Measurements from ENCODE around the gene ZNF678. TPM values are rescaled to one million over a fixed set of nuclear protein-coding genes. Genes with fewer than 3 reads are reported as not detected.

Gene ZNF678
- total RNA-seq, 1 experiment from 2014 or later = 4.1 TPM

- Histone ChIP-seq H3F3A (ENCODE audit: insufficient read depth, low read depth) (no peaks in the 10 kb centered on the region), H3K9me2 (ENCODE audit: insufficient read depth) (no peaks in the 10 kb centered on the region), H3K27me3 (ENCODE audit: insufficient read depth, low read depth) (no peaks in the 10 kb centered on the region), H3K4me3 (no peak overlapping the region), H3K36me3 (ENCODE audit: low read depth) (no peaks in the 10 kb centered on the region), H2AFZ (no peak overlapping the region), H4K20me1 (ENCODE audit: insufficient read depth) (no peaks in the 10 kb centered on the region), H3K9me3 (ENCODE audit: insufficient read depth, low read depth) (no peaks in the 10 kb centered on the region), H3K4me1 (replicated peaks; ENCODE audit: insufficient read depth) (no peaks in the 10 kb centered on the region), H3K27ac (no peak overlapping the region), H3K79me2 (ENCODE audit: low read depth) (no peaks in the 10 kb centered on the region), H3K4me2 (no peak overlapping the region)
- DNase-seq = no peak
- intact Hi-C loops (cut with micrococcal nuclease; ENCODE audit: unreplicated experiment) = no loop called here
- ChIA-PET CTCF (interaction anchor here (0.5 kb wide), 1 partner anchor 78 kb away, joined by 4 read pairs; no protein-coding TSS in a partner anchor), POLR2A (ENCODE audit: unreplicated experiment) (no interaction called here)
- TF ChIP-seq EZH2 (IDR thresholded peaks at IDR 0.05; ENCODE audit: low read depth) (no peak), CTCF (conservative IDR thresholded peaks at IDR 0.05) (no peak)
- TSS peak; percentile 33 for BruUV-seq (replicated peaks)
These were observed 22.2 kb upstream of the ZNF678 start for GRCh38 chr1:227541129-227541528.

- TF ChIP-seq CTCF (conservative IDR thresholded peaks at IDR 0.05) (no peak), EZH2 (IDR thresholded peaks at IDR 0.05; ENCODE audit: low read depth) (no peak)
- BruUV-seq (replicated peaks) = no TSS peak
- Histone ChIP-seq H2AFZ (no peak overlapping the region; the same call in 1 of the 2 replicates), H3K4me3 (peak overlapping the region; percentile 54; the same call in 1 of the 2 replicates), H3K4me2 (no peak overlapping the region), H3K9me3 (ENCODE audit: insufficient read depth, low read depth) (no peaks in the 10 kb centered on the region), H3K79me2 (ENCODE audit: low read depth) (no peaks in the 10 kb centered on the region), H3K4me1 (replicated peaks; ENCODE audit: insufficient read depth) (no peaks in the 10 kb centered on the region), H3K9me2 (ENCODE audit: insufficient read depth) (no peaks in the 10 kb centered on the region), H3K27ac (no peak overlapping the region), H3K27me3 (ENCODE audit: insufficient read depth, low read depth) (no peaks in the 10 kb centered on the region), H3K36me3 (ENCODE audit: low read depth) (no peaks in the 10 kb centered on the region), H4K20me1 (ENCODE audit: insufficient read depth) (no peaks in the 10 kb centered on the region), H3F3A (ENCODE audit: insufficient read depth, low read depth) (no peaks in the 10 kb centered on the region)
- intact Hi-C loops (cut with micrococcal nuclease; ENCODE audit: unreplicated experiment) = loop anchor here (2.0 kb wide), 1 partner anchor 21 kb away; the partner anchor contains the start of gene ZNF678
- no peak for DNase-seq
- ChIA-PET POLR2A (ENCODE audit: unreplicated experiment) (no interaction called here), CTCF (interaction anchor here (0.5 kb wide), 1 partner anchor 79 kb away, joined by 4 read pairs; no protein-coding TSS in a partner anchor)
These were observed 21.6 kb upstream of the ZNF678 start for GRCh38 chr1:227541796-227542152.

- DNase-seq = peak; percentile 40 to 90
- Histone ChIP-seq H3K27ac (no peak overlapping the region), H3K9me2 (ENCODE audit: insufficient read depth) (no peaks in the 10 kb centered on the region), H3K4me3 (peak overlapping the region; percentile 54; the same call in 1 of the 2 replicates), H3K79me2 (ENCODE audit: low read depth) (no peaks in the 10 kb centered on the region), H3K4me1 (replicated peaks; ENCODE audit: insufficient read depth) (no peaks in the 10 kb centered on the region), H3F3A (ENCODE audit: insufficient read depth, low read depth) (no peaks in the 10 kb centered on the region), H3K4me2 (peak overlapping the region; percentile 82), H3K9me3 (ENCODE audit: insufficient read depth, low read depth) (no peaks in the 10 kb centered on the region), H2AFZ (peak overlapping the region; percentile 67), H3K27me3 (ENCODE audit: insufficient read depth, low read depth) (no peaks in the 10 kb centered on the region), H3K36me3 (ENCODE audit: low read depth) (no peaks in the 10 kb centered on the region), H4K20me1 (ENCODE audit: insufficient read depth) (no peaks in the 10 kb centered on the region)
- BruUV-seq (replicated peaks) = no TSS peak
- POLR2A ChIA-PET (ENCODE audit: unreplicated experiment) = interaction anchor here (0.7 kb wide), 1 partner anchor 23 kb away, joined by 5 read pairs; no protein-coding TSS in a partner anchor
- CTCF ChIA-PET = interaction anchor here (0.6 to 0.9 kb wide), 5 partner anchors 22 to 1543 kb away, joined by 3 to 4 read pairs (median 3); no protein-coding TSS in a partner anchor
- TF ChIP-seq CTCF (conservative IDR thresholded peaks at IDR 0.05) (peak; percentile 82), EZH2 (IDR thresholded peaks at IDR 0.05; ENCODE audit: low read depth) (no peak)
- intact Hi-C loops (cut with micrococcal nuclease; ENCODE audit: unreplicated experiment) = loop anchor here (2.0 kb wide), 1 partner anchor 20 kb away; the partner anchor contains the start of gene ZNF678
These were observed 20.9 kb upstream of the ZNF678 start for GRCh38 chr1:227542153-227543120.

Data from PC-9 (cell line).